Measurements from ENCODE around the gene ETV2. TPM values are rescaled to one million over a fixed set of nuclear protein-coding genes. Genes with fewer than 3 reads are reported as not detected.

The ETV2 gene, protein sequence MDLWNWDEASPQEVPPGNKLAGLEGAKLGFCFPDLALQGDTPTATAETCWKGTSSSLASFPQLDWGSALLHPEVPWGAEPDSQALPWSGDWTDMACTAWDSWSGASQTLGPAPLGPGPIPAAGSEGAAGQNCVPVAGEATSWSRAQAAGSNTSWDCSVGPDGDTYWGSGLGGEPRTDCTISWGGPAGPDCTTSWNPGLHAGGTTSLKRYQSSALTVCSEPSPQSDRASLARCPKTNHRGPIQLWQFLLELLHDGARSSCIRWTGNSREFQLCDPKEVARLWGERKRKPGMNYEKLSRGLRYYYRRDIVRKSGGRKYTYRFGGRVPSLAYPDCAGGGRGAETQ
- total RNA-seq, result 0.30 TPM in 1 of 2 replicates, not detected in the other

DNA sequence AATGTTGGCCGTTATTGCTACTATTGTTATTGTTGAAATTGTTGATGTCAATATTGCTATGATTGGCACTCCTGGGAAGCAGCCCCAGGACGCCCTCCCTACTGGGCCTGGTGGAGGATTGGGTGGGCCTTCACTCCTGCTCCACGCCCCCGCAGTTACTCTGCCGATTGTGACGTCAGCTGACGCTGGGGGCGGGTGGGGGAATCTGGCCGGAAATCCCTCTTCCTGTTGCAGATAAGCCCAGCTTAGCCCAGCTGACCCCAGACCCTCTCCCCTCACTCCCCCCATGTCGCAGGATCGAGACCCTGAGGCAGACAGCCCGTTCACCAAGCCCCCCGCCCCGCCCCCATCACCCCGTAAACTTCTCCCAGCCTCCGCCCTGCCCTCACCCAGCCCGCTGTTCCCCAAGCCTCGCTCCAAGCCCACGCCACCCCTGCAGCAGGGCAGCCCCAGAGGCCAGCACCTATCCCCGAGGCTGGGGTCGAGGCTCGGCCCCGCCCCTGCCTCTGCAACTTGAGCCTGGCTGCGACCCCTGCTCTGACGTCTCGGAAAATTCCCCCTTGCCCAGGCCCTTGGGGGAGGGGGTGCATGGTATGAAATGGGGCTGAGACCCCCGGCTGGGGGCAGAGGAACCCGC, at the start of gene ETV2:
TSS of gene ETV2 (plus strand) at position 231 of the 637 bp plus-strand sequence. CDS start 716 bp downstream, outside the sequence.

DNA sequence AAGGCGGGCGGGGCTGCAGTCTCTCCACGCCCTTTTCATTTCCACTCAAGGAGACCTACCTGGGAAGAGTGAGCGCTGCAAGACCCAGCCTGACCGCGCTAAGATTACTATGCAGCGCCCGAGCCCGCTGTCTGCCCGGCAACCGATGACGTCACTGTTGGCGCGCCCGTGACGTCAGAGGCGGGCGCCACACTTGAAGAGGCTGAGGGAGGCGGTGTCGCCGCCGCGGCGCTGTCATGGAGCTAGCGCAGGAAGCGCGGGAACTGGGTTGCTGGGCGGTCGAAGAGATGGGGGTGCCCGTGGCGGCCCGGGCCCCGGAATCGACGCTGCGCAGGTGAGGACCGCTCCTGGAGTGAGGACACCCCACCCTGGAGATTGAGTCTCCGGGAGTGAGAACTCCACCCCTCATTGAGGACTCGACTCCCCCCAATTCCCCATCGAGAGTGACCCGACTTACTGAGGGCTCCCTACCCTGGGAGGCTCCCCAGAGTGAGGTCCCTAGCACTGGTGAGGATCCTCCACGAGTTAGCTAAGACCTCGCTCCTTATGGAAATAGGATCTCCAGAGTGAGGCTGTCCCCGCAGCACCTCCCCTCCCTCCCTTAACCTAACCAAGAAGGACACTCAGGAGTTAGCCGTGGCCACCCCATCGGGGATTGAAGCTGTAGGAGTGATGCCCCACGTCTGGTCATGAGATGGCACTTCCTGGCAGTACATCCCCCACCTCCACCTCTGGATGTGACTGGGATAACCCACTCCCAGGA, 28.8 kb upstream of the ETV2 start, which contains the start of gene HAUS5:
TSS of gene HAUS5 (plus strand) at position 177 of the 763 bp plus-strand sequence. CDS start at position 237, 60 bp downstream.

DNA sequence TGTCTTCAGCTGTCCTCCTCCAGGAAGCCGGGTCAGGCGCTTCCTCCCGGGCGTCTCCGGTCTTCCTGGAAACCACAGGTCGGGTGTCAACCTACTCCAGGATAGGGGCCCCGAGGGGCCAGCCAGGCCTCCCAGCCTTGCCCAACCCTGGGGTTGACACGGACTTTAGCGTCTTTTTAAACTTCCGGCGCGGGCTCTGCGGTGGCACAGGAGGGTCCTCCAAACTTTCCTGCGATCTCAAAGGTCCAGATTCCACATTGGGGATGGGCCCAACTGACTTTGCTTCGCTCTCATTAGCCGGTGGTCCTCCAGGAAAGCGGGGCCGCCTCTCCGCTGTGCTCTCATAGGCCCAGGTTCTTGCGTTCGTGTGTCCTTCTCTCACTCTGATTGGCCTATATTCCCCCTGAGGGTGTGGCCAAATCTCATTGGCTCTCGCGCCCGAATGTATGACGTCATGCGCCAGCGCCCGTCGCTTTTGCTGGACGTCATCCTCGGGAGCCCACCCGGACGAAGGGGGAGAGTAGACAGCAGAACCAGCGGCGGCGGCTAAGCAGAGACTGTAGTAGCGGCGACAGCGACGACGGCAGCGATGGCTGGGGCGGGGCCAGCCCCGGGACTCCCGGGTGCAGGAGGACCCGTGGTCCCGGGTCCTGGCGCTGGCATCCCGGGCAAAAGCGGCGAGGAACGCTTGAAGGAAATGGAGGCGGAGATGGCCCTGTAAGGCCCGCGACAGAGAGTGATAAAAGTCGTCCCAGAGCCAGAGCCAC, 12.8 kb upstream of the ETV2 start, which contains the start of gene RBM42:
TSS of gene RBM42 (plus strand) at position 472 of the 767 bp plus-strand sequence. CDS start at position 590, 118 bp downstream.

DNA sequence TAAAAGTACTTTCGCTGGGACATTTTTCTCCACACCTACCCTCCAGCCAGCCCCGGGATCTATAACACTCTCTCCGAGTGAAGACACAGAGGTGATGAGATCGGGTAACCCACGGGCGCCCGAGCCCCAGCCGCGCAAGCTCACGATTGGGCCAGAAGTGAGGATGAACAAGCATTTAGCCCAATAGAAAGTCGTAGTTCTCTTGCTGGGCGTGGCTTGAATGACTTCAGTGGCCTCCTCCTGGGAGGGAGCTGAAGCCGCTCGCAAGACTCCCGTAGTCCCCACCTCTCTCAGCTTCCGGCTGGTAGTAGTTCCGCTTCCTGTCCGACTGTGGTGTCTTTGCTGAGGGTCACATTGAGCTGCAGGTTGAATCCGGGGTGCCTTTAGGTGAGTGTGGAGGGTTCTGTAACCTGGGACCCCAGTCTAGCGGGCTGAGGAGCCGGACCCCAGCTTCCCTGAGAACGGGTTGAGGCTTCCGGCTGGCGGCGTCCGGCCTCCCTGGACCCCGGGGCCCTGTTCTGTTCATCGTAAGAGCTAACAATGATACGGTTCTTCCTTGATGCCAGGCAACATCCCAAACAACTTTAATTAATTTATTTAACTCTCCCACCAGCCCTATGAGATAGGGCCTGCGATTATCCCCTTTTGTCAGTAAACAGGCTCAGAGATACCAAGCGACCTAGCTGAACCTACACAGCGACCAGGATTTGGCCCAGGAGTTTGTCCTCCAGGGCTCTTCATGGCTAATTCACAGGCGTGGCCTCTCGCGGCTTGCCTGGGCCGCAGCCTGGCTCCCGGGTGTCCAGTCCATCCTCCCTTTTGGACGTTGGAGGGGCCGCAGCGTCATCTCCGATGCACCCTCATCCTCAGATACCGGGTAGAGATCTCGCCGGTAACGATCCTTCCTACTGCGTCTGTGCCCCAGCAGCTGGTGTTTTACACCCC, 6.7 kb downstream of the ETV2 start, which contains the start of gene COX6B1:
TSS of gene COX6B1 (plus strand) at position 307 of the 945 bp plus-strand sequence. CDS start 2,921 bp downstream, outside the sequence.

DNA sequence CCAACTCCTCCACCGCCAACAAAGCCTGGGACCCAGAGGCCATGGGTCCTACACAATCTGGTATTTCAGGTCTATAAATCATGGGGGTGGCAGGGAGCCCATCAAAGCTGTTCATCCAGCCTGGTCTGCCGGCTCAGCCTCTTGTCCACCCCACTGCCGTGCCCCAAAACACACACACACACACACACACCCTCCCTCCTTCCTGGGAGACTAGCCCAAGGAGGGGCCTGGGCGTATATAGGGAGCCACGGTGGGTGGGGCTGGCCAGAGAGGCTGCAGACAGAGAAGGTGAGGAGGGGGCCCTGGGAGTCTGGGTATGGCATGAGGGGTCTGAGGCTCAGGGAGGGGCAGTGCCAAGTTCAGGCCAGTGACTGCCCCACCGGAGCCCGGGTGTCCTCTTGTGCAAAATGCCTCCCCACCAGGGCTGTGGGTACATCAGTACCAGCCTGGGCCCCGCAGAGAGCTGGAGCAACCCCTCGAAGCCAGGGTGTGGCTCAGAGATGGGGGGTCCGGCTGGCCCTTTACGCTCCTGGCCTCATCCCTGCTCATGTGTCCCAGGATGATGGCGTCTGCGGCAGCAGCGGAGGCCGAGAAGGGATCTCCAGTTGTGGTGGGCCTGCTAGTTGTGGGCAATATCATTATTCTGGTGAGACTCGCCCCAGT, 24.8 kb downstream of the ETV2 start, which contains the start of gene UPK1A:
TSS of gene UPK1A (plus strand) at position 267 of the 663 bp plus-strand sequence. CDS start at position 563, 296 bp downstream.

Other genes with a start within 250 kb of the ETV2 start
- not detected in 2 replicates for gene FFAR2, start 193.5 kb upstream of the ETV2 start, total RNA-seq
- gene KRTDAP, start 151.3 kb upstream of the ETV2 start, total RNA-seq, result not detected in 2 replicates
- 0.23 and 0.30 TPM in 2 replicates for gene DMKN, start 128.1 kb upstream of the ETV2 start, total RNA-seq
- 0.59 and 0.65 TPM in 2 replicates for gene SBSN, start 113.4 kb upstream of the ETV2 start, total RNA-seq
- gene GAPDHS, start 108.3 kb upstream of the ETV2 start, total RNA-seq, result not detected in 2 replicates
- gene TMEM147, start 96.1 kb upstream of the ETV2 start, total RNA-seq, result 61.2 and 100 TPM in 2 replicates
- gene ATP4A, start 78.1 kb upstream of the ETV2 start, total RNA-seq, result not detected in 2 replicates
- gene PMIS2, start 55.6 kb upstream of the ETV2 start, total RNA-seq, result not detected in 2 replicates
- gene HAUS5, start 29.0 kb upstream of the ETV2 start, total RNA-seq, result 5.6 and 8.4 TPM in 2 replicates
- gene RBM42, start 12.7 kb upstream of the ETV2 start, total RNA-seq, result 30.0 and 42.8 TPM in 2 replicates
- 228 and 480 TPM in 2 replicates for gene COX6B1, start 6.6 kb downstream of the ETV2 start, total RNA-seq
- gene UPK1A, start 24.8 kb downstream of the ETV2 start, total RNA-seq, result not detected in 2 replicates
- not detected in 2 replicates for gene ZBTB32, start 62.8 kb downstream of the ETV2 start, total RNA-seq
- 5.9 and 16.0 TPM in 2 replicates for gene KMT2B, start 76.3 kb downstream of the ETV2 start, total RNA-seq
- gene IGFLR1, start 100.7 kb downstream of the ETV2 start, total RNA-seq, result 0.30 and 0.42 TPM in 2 replicates
- gene U2AF1L4, start 103.7 kb downstream of the ETV2 start, total RNA-seq, result 4.2 and 9.8 TPM in 2 replicates
- gene PSENEN, start 103.9 kb downstream of the ETV2 start, total RNA-seq, result 9.5 and 10.4 TPM in 2 replicates
- 8.1 and 12.2 TPM in 2 replicates for gene LIN37, start 106.8 kb downstream of the ETV2 start, total RNA-seq
- gene HSPB6, start 115.3 kb downstream of the ETV2 start, total RNA-seq, result 77.2 and 141 TPM in 2 replicates
- 3.0 and 7.2 TPM in 2 replicates for gene PROSER3, start 116.4 kb downstream of the ETV2 start, total RNA-seq
- gene ARHGAP33, start 133.8 kb downstream of the ETV2 start, total RNA-seq, result 1.8 and 6.2 TPM in 2 replicates
- gene PRODH2, start 171.1 kb downstream of the ETV2 start, total RNA-seq, result not detected in 2 replicates
- not detected in 2 replicates for gene NPHS1, start 210.8 kb downstream of the ETV2 start, total RNA-seq
- 0.05 TPM in 1 of 2 replicates, not detected in the other for gene KIRREL2, start 215.2 kb downstream of the ETV2 start, total RNA-seq
- gene APLP1, start 226.8 kb downstream of the ETV2 start, total RNA-seq, result 15.4 and 15.7 TPM in 2 replicates

All from smooth muscle cell of the umbilical artery (primary cell).